Brain microvascular endothelial cell (primary cell): ENCODE data around the gene CDH22.

Source experiments
- DNase-seq: peaks from one replicate; pipeline ENCODE4 v3.0.0-alpha.2; 2020
- H3K27ac ChIP-seq: fragments of 250-450 bp; sonication (Bioruptor Pico); 2 replicates; pipeline ENCODE4 v1.5.1; 2020; ENCODE audit warnings: mild to moderate bottlenecking, moderate library complexity
- H3K27me3 ChIP-seq: fragments of 250-450 bp; sonication (Bioruptor Pico); replicated peaks from 2 replicates; pipeline ENCODE4 v1.5.1; 2020; ENCODE audit warnings: mild to moderate bottlenecking
- H3K36me3 ChIP-seq: fragments of 250-450 bp; sonication (Bioruptor Pico); replicated peaks from 2 replicates; pipeline ENCODE4 v1.5.1; 2020; ENCODE audit warnings: mild to moderate bottlenecking
- H3K4me3 ChIP-seq: 2 replicates; pipeline ENCODE4 v1.5.1; 2011; ENCODE audit warnings: low read depth, mild to moderate bottlenecking, control low read depth, low read length, moderate library complexity
- CTCF ChIP-seq: IDR thresholded peaks from 2 replicates; pipeline ENCODE4 v1.5.1; 2011; ENCODE audit warnings: low read depth, mild to moderate bottlenecking, moderate library complexity, low read length, control low read depth, inconsistent platforms; ENCODE audit errors: missing control alignments
- in situ Hi-C: cut with HindIII; loops from 2 replicates; pipeline ENCODE4 v1.10.0; 2017; ENCODE audit warnings: low sequenced_read_pairs, low pct_ligation_motif_present

CDH22 gene

GRCh38 chr20:46308258-46309157, at the start of gene CDH22:
CDH22 (minus strand) TSS chr20:46308498; CDS start chr20:46251294, 57,204 bp downstream.
- H3K27me3 ChIP-seq, result peaks cover 98% of the 10 kb centered on the region
- TF ChIP-seq CTCF, result peak; percentile 53
- DNase-seq, result no peak
- H3K4me3 ChIP-seq, result peak within 1 kb of the TSS; percentile 22
- no peak within 1 kb of the TSS for H3K27ac ChIP-seq
- no peaks in the 10 kb centered on the region for H3K36me3 ChIP-seq
- in situ Hi-C loops, result no loop called here

- in situ Hi-C loops, result no loop called here
- H3K4me3 ChIP-seq, result no peak overlapping the region
- H3K36me3 ChIP-seq, result peaks cover 28% of the 10 kb centered on the region
- H3K27ac ChIP-seq, result no peak overlapping the region
- H3K27me3 ChIP-seq, result no peaks in the 10 kb centered on the region
- TF ChIP-seq CTCF, result no peak
- no peak for DNase-seq
Measured at GRCh38 chr20:46357030-46357514, 48.8 kb upstream of the CDH22 start.

GRCh38 chr20:46356195-46357029, 48.1 kb upstream of the CDH22 start:
- Histone ChIP-seq H3K4me3 (no peak overlapping the region), H3K27ac (no peak overlapping the region), H3K27me3 (no peaks in the 10 kb centered on the region), H3K36me3 (peaks cover 24% of the 10 kb centered on the region)
- TF ChIP-seq CTCF, result no peak
- no peak for DNase-seq
- in situ Hi-C loops, result no loop called here

- H3K27ac ChIP-seq, result no peak overlapping the region
- TF ChIP-seq CTCF, result no peak
- in situ Hi-C loops, result no loop called here
- H3K27me3 ChIP-seq, result no peaks in the 10 kb centered on the region
- DNase-seq, result no peak
- peaks cover 23% of the 10 kb centered on the region for H3K36me3 ChIP-seq
- H3K4me3 ChIP-seq, result no peak overlapping the region
Measured at GRCh38 chr20:46355778-46356177, 47.5 kb upstream of the CDH22 start.

- in situ Hi-C loops, result no loop called here
- no peaks in the 10 kb centered on the region for H3K27me3 ChIP-seq
- peaks cover 24% of the 10 kb centered on the region for H3K36me3 ChIP-seq
Measured at GRCh38 chr20:46354920-46355654, 46.8 kb upstream of the CDH22 start.

More at GRCh38 chr20:46354920-46355654, 46.8 kb upstream of the CDH22 start:
- DNase-seq, result no peak
- Histone ChIP-seq H3K27ac (no peak overlapping the region), H3K4me3 (no peak overlapping the region)
- no peak for TF ChIP-seq CTCF
